UCSD-AML1 (cell line): Measurements from ENCODE around the gene PTPRN2.

ENCODE experiments used
- DNase-seq: peaks from one replicate; lab custom pipeline; 2025; ENCODE audit not compliant: unreplicated experiment; lab: John Stamatoyannopoulos, UW

Gene PTPRN2

GRCh38 chr7:158494643-158495042 is 93.0 kb downstream of the PTPRN2 start:
- no peak for DNase-seq

- DNase-seq, result peak; percentile 21
Measured at GRCh38 chr7:158494162-158494586, 93.4 kb downstream of the PTPRN2 start.

- DNase-seq, result no peak
Measured at GRCh38 chr7:158492367-158492764, 95.3 kb downstream of the PTPRN2 start.

GRCh38 chr7:158491094-158491493 is 96.5 kb downstream of the PTPRN2 start:
- DNase-seq, result no peak

GRCh38 chr7:158490171-158490782 is 97.3 kb downstream of the PTPRN2 start:
- DNase-seq, result no peak

- no peak for DNase-seq
Measured at GRCh38 chr7:158489462-158490155, 98.0 kb downstream of the PTPRN2 start.

GRCh38 chr7:158488181-158488971 is 99.2 kb downstream of the PTPRN2 start:
- no peak for DNase-seq

- no peak for DNase-seq
Measured at GRCh38 chr7:158487631-158488151, 99.9 kb downstream of the PTPRN2 start.

- no peak for DNase-seq
Measured at GRCh38 chr7:158486919-158487318, 100.7 kb downstream of the PTPRN2 start.

GRCh38 chr7:158484801-158485531 is 102.7 kb downstream of the PTPRN2 start:
- DNase-seq, result no peak

- no peak for DNase-seq
Measured at GRCh38 chr7:158482480-158482879, 105.1 kb downstream of the PTPRN2 start.

GRCh38 chr7:158479664-158480025 is 108.0 kb downstream of the PTPRN2 start:
- DNase-seq, result no peak

- no peak for DNase-seq
Measured at GRCh38 chr7:158479021-158479663, 108.5 kb downstream of the PTPRN2 start.

GRCh38 chr7:158477866-158478265 is 109.8 kb downstream of the PTPRN2 start:
- no peak for DNase-seq

- no peak for DNase-seq
Measured at GRCh38 chr7:158476331-158476932, 111.2 kb downstream of the PTPRN2 start.

GRCh38 chr7:158475679-158476052 is 112.0 kb downstream of the PTPRN2 start:
- no peak for DNase-seq

- no peak for DNase-seq
Measured at GRCh38 chr7:158475036-158475678, 112.5 kb downstream of the PTPRN2 start.

- no peak for DNase-seq
Measured at GRCh38 chr7:158474488-158474887, 113.1 kb downstream of the PTPRN2 start.

- DNase-seq, result no peak
Measured at GRCh38 chr7:158473946-158474345, 113.7 kb downstream of the PTPRN2 start.

- no peak for DNase-seq
Measured at GRCh38 chr7:158473221-158473620, 114.4 kb downstream of the PTPRN2 start.
